ENCODE measurements around the gene FXN. TPM values are rescaled to one million over a fixed set of nuclear protein-coding genes. Genes with fewer than 3 reads are reported as not detected.
A peak's percentile ranks its signal among the peaks of the same experiment; 100 is the strongest.
"Not testable (repeated sequence)": the region's sequence is repeated elsewhere in the genome, so short reads cannot be mapped to it uniquely, and the experiment has no call there.

FXN gene
- polyA plus RNA-seq, 1 donor, result 11.5 TPM

DNA sequence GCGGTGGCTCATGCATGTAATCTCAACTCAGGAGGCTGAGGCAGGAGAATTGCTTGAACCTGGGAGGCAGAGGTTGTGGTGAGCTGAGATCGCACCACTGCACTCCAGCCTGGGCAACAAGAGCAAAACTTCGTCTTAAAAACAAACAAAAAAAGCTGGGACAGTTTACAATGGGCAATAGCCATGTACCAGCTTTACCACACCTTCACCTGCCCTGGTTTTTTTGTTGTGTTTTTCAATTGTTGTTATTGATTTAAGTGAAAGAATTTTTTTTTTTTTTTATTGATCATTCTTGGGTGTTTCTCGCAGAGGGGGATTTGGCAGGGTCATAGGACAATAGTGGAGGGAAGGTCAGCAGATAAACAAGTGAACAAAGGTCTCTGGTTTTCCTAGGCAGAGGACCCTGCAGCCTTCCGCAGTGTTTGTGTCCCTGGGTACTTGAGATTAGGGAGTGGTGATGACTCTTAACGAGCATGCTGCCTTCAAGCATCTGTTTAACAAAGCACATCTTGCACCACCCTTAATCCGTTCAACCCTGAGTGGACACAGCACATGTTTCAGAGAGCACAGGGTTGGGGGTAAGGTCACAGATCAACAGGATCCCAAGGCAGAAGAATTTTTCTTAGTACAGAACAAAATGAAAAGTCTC, 67.9 kb downstream of the FXN start:
- DNase-seq (ENCODE audit: low read depth), result not testable (repeated sequence)

DNA sequence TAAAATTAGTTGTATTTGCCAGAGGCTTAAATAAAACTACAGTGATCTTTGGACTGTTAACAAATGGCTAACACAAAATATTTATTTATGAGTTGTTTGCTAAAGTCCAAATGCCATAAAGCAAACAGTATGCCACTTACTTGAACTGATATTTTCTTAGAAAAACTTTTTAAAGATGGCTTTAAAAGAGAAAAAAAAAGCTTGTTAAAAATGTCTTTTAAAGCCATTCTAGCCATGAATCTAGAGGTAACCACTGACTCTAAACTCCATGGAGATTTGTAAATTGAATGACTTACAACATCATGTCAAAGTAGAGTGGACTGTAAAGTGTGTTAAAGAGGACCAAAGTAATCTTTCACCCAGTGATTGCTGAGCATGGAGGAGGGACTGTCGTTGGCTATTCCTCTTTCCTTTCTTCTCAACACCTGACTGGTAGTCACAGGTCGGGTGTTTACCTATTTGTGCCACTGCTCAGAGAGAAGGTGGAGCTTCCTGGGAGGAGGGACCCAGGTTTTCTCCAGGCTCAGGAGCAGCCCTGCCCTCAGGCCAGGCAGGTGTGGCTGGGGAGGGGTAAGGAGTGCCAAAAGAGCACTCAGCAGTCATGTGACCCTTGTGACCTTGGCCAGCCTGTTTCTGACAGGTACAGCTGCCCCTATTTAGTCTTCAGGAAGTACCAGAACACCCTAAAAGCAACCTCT, 69.4 kb downstream of the FXN start:
- no peak for DNase-seq (ENCODE audit: low read depth)

DNA sequence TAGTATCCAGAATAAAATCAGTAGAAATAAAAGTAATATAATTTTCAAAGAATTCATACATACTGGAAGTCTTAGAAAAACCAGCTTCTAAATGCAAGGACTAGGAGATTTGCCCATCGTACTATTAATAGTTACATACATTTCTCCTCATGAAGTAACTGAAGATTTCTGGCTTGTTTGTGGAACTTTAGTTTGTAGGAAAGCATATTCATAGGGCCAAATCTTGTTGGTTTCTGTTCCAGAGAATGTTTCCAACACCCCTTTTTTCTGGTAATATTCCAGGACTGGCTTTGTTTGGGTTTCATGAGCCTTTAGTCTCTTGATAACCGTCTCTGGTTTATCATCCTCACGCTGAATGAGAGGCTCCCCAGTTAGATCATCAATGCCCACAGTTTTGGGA, 72.2 kb downstream of the FXN start:
- no peak for DNase-seq (ENCODE audit: low read depth)

DNA sequence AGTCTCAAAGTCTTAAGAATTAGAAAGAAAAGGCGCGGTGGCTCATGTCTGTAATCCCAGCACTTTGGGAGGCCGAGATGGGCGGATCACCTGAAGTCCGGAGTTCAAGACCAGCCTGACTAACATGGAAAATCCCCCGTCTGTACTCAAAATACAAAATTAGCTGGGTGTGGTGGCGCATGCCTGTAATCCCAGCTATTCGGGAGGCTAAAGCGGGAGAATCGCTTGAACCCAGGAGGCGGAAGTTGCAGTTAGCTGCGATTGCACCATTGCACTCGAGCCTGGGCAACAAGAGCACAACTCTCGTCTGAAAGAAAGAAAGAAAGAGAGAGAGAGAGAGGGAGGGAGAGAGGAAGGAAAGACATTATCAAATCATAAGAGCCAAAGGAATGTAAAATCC, 73.2 kb downstream of the FXN start:
- not testable (repeated sequence) for DNase-seq (ENCODE audit: low read depth)

DNA sequence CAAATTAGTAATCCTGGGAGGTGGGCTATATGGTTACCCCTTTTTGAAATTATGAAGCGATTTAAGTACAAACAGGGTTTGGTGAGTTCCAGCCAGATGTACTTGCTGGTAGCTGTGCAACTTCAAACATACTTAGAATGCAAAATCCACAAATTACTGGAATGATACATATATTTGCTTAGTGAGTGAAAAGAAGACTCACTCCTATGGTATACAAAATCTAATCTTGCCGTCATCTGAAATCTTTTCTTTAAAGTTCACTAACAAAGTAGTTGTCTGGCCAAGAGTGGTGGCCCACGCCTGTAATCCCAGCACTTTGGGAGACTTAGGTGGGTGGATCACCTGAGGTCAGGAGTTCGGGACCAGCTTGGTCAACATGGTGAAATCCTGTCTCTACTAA, 73.6 kb downstream of the FXN start:
- DNase-seq (ENCODE audit: low read depth), result no peak

DNA sequence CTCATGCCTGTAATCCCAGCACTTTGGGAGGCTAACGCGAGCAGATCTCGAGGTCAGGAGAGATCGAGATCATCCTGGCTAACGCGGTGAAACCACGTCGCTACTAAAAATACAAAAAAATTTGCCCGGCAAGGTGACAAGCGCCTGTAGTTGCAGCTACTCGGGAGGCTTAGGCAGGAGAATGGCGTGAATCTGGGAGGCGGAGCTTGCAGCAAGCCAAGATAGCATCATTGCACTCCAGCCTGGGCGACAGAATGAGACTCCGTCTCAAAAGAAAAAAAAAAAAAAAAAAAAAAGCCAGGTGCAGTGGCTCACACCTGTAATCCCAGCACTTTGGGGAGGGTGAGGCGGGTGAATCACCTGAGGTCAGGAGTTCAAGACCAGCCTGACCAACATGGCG, 77.1 kb downstream of the FXN start:
- not testable (repeated sequence) for DNase-seq (ENCODE audit: low read depth)

DNA sequence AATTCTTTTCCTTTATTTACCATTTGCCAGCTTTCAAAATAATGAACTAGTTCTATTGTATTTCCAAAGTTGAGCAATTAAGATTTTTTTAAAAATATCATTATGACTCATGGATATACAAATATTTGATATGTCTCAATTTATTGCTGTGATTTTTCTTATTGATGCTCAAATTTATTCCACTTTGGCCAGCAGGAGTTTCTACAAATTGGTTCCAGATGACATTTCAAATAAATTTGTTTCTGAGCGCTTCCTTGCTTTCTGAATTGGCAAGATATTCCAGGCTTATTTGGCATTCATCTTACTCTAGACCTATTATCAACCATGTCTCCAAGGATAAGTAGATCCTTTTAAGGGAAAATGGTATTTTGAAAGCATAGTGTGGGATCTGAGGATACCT, 80.1 kb downstream of the FXN start:
- DNase-seq (ENCODE audit: low read depth), result peak; percentile 38

DNA sequence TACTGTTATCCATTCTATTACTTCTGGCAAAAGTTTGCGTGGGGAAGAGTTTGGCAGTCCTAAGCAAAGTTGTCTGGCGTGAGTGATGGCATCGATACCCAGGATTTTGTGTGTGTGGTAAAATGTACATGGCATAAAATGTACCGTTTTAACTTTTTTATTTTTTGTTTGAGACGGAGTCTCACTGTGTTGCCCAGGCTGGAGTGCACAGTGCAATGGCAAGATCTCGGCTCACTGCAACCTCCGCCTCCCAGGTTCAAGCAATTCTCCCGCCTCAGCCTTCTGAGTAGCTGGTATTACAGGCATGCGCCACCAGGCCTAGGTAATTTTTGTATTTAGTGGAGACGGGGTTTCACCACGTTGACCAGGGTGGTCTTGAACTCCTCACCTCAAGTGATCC, 83.1 kb downstream of the FXN start:
- DNase-seq (ENCODE audit: low read depth), result no peak

DNA sequence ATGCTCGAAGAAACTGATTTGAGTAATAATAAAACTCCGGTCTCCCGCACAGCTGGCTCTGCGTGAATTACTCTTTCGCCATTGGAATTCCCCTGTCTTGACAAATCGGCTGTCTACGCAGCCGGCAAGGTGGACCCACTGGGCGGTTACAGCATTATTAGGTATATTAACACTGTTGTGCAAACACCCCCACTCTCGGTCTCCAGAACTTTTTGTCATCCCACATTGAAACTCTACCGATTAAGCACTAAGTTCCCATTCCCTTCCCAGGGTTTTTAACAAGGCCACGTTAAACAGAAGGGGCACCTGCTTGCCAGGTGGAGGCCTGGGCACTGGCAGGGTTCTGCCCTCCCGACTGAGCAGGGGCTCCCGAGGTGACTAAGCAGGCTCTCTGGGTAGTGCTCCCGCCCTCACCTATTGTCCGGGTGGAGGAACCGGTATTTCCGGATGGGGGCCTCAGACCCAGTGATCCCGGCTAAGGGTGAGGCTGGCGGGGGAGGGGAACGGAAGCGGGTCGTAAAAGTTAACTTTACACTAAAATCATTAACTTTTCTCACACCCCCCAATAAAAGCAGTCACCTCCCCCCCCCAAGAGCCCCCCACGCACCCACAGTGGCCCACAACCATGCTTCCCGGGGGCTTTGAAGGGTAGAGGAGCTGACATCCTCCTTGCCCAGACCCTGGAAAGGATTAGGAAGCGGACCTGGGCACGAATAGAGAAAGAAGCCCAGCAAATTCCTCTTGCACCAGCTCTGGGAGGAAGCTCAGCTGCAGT, 85.0 kb downstream of the FXN start:
- no peak for DNase-seq (ENCODE audit: low read depth)

DNA sequence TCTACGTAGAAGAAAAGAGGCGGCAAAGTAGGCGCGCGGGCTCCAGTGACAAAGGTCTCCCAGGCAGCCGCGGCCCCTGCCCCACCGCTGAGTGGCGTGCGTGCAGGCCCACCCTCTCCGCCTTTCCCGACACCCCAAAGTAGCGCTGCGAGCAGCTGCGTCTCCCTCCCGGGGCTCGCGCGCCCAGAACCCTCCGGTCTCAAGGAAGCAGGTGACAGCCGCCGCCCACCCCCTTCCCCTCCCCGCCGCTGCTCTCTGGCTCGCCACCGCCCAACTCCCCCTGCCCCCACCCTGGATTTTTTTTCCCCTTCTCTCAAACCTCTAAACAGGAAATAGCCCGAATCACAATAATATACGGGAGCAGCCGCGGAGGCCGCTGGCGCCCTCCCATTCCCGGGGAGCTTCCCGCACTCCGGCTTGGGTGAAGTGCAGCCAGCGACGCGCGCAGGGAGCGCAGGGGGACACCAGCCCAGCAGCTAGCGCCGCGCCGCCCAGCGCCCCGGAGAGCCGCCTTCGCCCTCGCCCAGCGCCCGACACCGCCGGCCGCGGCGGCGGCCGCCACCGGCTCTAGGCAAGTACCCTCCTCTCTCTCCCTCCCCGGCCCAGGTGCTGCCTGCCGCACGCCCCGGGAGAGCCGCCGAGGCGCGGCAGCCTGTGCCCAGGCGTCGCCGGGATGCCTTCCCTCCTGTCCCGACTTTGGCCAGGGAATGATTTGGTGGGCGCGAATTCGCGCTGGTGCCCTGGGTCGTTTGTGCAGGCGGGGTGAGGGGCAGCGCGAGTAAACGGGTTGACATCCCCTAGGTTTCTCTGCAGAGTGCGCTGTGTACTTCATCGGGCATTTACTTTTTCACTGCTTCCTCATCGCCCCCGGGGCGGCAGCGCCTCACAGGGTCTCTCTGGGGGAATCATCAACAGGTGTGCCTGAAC, 85.9 kb downstream of the FXN start:
- no peak for DNase-seq (ENCODE audit: low read depth)

DNA sequence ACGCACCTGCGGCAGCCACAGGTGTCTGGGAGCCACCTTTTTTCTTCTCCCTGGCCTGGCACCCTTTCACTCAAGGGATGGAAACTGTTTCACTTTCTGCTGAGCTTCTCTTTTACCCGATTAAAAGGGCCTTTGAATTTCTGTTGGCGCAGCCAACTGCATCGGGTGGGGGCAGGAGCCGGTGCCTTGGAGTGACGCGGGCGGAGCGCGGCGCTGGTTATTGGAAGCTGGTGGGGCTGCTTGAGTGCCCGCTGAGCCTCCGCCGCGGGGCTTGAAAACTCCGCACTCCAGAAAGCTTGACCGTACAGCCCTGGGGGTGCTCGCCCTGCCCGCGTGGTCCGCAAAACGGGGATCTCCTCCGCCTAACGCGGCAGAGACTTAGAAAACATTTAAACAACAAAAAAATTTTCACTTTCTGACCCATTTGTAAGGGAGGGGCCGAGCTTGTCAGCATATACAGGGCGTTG, 86.6 kb downstream of the FXN start:
- no peak for DNase-seq (ENCODE audit: low read depth)

DNA sequence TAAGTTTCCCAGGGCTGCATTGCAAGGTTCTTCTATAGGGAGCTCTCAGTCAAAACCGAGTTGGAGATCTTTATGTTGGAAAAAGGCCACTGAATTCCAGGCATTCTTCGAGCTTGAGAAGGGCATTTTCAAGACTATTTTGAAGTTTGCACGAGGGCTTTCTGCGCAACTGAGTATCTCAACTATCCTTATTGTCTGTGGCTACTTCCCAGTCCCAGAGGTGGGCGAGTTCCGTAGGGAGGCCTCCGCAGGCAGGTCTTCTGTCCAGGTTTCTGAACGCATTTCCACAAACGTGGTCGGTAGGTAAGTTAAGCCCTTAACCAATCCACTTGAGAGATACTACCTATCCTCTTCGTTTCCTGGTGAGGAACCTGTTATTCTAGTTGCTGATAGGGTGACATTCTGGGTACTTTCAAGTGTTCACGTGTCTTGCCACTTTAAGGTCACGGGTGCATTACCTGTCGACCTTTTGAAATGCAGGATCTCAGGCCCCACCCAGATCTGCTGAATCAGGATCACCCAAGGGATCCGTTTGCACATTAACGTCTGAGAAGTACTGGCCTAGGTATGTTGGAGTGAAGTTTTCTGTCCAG, 87.1 kb downstream of the FXN start:
- no peak for DNase-seq (ENCODE audit: low read depth)

DNA sequence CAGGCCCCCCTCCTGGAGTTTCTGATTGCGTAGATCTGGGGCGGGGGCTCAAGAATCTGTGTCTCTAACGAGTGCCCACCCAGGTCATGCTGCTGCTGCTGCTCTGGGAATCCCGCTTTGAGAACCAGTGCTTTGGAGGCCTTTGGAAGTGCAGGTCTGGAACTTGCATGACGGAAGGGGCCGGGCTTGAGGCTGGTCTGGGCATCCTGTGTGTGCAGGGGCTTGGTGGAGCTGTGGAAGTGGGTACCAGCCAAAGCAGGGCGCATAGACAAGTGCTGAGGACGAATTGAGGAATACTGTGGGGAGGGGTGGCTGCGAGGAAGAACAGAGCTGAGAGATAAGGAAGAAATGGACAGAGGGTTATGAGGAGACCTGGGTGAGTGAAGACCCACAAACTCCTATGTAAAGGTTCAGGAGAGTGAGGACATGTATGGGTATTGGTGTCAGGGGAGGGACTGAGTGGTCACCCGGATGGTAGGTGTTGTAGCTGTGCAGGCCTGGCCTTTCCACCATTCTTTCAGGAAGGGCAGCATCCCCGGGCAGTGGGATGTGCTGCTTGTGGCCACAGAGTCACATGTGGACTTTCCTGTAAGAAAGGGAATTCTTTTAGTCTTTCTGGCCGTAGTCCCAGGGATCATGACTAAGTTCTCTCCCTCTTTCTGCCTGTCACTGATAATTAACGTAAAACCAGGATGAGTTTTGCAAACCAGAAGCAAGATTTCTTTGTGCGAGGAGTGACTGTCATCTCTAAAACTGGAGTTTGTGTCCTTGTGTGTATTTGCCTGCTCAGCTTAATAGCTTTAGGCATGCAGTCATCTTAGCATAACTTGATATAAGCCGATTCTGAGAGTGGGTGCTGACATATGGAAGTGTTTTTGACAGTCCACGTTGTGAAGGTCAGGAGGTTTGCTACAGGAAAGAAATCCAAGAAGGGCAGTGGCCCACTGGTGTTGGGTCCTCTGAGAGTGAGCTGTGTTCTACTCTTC, 95.2 kb downstream of the FXN start:
- DNase-seq (ENCODE audit: low read depth), result no peak

DNA sequence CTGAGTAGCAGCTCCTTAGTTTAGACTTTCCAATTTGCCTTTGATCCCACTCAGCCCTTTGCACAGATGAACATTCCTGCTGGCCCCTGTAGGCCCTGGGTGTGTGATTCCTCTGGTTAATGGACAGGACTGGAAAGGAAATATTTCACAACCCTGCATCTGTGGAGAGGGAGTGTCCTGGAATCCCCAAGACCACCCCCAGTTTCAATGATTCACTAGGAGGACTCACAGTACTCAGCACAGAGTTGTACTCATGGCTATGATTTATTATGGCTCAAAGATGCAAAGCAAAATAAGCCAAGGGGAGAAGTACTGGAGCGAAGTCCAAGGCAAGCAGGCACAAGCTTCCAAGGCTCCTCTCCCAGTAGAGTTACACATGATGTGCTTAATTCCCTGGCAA, 96.1 kb downstream of the FXN start:
- peak; percentile 41 for DNase-seq (ENCODE audit: low read depth)

DNA sequence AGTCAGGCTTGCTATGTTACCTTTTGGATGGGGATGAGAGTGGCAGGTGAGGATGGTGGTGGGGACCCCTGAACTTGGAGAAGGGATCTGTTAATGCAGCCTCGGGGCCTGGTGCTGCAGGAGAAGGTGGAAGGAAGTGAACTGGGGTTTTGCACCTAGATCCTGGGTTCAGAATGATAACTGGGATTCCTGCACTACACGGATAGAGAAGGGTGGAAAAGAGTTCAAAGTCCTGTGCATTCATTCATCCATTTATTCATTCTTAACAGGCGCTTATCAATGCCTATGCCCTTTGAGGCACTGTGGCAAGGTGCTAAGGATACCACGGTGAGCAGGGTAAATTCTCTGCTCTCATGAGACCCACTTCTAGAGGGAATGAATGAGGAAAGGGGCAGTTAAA, 96.8 kb downstream of the FXN start:
- DNase-seq (ENCODE audit: low read depth), result no peak

DNA sequence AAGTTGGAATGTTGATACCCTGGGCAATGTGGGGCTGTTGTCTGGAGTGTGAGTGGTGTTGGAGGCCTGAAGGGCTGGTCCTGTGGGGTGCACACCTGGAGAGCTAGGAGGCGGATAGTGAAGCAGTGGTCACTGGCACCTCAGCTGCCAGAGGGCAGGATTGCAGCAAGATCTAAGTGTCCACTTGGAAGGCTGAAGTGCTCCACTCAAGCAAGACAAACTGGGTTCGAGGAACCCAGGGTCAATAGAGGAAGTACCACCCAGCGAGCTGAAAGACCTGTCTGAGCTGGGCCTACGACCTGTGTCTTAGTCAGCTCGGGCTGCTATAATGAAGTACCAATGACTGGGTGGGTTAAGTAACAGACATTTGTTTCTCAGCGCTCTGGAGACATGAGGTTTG, 98.9 kb downstream of the FXN start:
- no peak for DNase-seq (ENCODE audit: low read depth)

DNA sequence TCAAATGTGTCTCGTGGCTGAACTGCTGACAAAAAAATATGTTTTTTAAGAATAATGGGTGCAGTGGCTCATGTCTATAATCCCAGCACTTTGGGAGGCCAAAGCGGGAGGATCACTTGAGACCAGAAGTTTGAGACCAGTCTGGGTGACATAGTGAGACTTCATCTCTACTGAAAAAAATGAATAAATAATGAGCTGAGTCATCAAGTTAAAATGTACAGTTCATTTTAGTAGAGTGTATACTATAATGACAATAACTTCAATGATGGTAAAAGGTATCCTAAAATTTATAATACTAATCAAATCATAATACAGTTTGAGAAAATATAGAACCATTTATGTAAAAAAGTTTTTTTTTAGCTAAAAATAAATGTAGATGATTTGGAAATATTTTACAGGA, 100.6 kb downstream of the FXN start:
- DNase-seq (ENCODE audit: low read depth), result no peak

DNA sequence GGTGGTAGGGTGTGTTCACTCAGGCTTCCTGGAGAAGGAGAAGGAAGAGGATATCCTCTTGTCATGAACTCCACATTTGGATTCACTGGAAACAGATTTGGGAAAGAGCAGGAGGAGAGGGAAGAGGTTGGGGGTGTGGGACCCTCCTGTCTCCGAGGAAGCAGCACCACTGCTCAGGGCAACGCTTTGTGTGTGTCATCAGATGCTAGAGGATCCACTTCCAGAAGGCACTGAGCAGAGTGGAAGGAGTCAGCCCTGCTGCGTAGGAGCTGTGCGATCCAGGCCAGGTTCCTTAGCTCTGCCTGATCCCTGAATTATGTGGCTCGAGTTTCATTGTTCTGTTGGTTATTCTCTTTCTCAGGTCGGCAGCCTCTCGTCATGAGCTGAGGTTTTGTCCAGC, 101.2 kb downstream of the FXN start:
- no peak for DNase-seq (ENCODE audit: low read depth)

DNA sequence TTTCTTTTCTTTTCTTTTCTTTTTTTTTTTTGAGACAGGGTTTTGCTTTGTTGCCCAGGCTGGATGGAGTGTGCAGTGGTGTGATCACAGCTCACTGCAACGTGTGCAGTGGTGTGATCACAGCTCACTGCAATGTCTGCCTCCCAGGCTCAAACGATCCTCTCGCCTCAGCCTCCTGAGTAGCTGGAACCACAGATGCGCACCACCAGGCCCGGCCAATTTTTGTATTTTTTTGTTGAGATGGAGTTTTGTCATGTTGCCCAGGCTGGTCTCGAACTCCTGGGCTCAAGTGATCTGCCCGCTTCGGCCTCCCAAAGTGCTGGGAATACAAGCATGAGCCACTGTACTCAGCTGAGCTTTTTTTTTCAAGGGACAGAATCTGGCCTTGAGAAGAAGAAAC, 101.8 kb downstream of the FXN start:
- no peak for DNase-seq (ENCODE audit: low read depth)

DNA sequence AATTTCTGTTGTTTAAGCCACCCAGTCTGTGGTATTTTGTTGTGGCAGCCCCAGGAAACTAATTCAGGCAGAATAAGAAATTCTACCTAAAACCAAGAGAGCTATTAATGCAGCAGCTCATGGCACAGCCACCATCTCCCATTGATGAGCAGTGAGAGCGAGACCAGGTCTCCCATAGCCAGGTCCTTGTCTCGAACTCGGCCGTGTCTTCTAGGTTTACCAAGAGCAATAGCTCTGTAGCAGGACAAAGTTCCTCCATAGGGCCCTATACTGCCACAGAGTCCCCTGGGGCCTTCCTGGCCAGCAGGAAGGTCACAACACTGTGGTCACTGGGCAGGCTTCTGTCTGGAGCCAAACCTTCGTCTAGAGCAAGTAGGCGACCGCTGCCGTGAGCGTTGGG, 104.0 kb downstream of the FXN start:
- DNase-seq (ENCODE audit: low read depth), result no peak

All from forelimb muscle (tissue), 1 donor.